ENCODE data around the gene TBC1D22A. TPM values are rescaled to one million over a fixed set of nuclear protein-coding genes. Genes with fewer than 3 reads are reported as not detected.

TBC1D22A gene
- polyA plus RNA-seq, 1 donor from 2014 or later: 9.3 TPM

DNA sequence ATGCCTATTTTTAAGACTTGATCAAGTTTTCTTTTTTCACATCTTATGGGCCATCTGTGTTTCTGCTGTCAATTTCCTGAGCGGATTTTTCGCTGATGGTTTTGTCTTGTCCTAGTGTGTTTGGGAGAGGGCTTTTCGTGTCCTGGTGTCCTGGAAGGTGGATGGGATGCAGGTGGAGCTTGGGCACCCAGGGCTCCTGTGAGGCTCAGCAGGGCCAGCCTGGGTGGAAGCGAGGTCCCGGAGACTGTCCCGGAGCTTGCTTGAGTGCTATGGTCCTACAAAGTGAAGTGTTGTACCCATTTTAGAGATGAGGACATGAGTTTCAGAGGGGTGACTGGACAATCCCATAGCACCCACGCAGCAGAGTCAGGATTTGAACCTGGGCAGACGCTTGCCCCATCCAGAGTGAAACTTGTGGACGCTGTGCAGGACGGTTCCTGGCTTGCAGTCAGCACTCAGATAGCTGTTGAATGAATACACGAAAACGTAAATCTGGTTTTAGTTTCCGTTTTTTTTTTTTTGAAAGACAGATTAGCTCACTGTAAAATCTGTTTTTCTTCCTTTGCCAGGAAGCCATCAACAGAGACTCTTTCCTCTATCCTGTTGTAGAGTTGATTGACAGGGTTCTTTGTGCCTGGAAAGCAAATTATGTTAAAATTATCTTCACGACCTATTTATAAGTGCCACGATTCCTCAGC is 64.1 kb downstream of the TBC1D22A start:
- no peaks in the 10 kb centered on the region for H3K9me3 ChIP-seq (ENCODE audit: low read length)
- H3K27me3 ChIP-seq (ENCODE audit: insufficient read depth, low read depth, low read length): no peaks in the 10 kb centered on the region
- H3K79me2 ChIP-seq (replicated peaks; ENCODE audit: insufficient read depth, low read length): no peaks in the 10 kb centered on the region

DNA sequence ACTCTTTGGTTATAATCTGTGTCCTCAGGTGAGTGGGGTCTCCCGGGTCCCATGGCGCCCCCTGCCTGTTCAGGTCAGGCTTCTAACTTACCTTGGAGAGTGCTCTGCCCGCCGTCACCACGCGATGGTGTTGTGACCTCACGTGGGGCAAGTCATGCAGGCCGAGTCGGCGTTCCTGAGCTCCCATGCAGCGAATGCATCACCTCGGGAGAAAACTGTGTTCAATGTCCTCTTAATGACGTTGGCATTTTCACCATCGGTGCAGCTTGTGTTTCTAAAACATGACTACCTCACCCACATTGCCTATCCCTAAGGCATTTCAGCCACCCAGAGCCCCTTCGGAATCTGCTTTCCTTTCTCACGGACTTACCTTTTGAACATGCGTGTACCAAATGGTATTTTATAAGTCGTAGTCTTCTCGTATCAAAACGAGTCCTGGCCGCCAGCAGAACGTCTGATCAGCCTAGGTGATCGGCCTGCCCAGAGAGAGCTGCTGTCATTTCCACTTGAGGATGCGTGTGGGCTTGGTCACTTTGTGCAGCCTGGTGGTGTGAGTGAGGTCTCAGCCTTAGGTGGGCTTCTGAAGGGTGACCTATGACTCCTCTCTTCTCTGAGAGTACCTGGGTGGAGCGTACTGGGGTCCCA is 64.8 kb downstream of the TBC1D22A start:
- no peak overlapping the region for H2AFZ ChIP-seq (ENCODE audit: low read depth, low read length)
- no peak overlapping the region for H3K27ac ChIP-seq (ENCODE audit: low read length)
- H3K4me2 ChIP-seq (ENCODE audit: low read length): no peak overlapping the region
- H3K9me3 ChIP-seq (ENCODE audit: low read length): no peaks in the 10 kb centered on the region
- H3K9me2 ChIP-seq (ENCODE audit: insufficient read depth, low read length): no peaks in the 10 kb centered on the region
- H4K20me1 ChIP-seq (ENCODE audit: insufficient read depth): no peaks in the 10 kb centered on the region
- no peaks in the 10 kb centered on the region for H3F3A ChIP-seq (ENCODE audit: insufficient read depth, low read length, poor library complexity, severe bottlenecking)
- no peak overlapping the region for H3K4me3 ChIP-seq (ENCODE audit: low read length)
- H3K27me3 ChIP-seq (ENCODE audit: insufficient read depth, low read depth, low read length): no peaks in the 10 kb centered on the region
- no peaks in the 10 kb centered on the region for H3K79me2 ChIP-seq (replicated peaks; ENCODE audit: insufficient read depth, low read length)
- TF ChIP-seq, protein P1, sequence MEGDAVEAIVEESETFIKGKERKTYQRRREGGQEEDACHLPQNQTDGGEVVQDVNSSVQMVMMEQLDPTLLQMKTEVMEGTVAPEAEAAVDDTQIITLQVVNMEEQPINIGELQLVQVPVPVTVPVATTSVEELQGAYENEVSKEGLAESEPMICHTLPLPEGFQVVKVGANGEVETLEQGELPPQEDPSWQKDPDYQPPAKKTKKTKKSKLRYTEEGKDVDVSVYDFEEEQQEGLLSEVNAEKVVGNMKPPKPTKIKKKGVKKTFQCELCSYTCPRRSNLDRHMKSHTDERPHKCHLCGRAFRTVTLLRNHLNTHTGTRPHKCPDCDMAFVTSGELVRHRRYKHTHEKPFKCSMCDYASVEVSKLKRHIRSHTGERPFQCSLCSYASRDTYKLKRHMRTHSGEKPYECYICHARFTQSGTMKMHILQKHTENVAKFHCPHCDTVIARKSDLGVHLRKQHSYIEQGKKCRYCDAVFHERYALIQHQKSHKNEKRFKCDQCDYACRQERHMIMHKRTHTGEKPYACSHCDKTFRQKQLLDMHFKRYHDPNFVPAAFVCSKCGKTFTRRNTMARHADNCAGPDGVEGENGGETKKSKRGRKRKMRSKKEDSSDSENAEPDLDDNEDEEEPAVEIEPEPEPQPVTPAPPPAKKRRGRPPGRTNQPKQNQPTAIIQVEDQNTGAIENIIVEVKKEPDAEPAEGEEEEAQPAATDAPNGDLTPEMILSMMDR (IDR thresholded peaks at IDR 0.05; ENCODE audit: poor library complexity, severe bottlenecking): no peak
- no peak for TF ChIP-seq TAF1 (IDR thresholded peaks at IDR 0.05; ENCODE audit: low read depth)
- TF ChIP-seq EP300 (conservative IDR thresholded peaks at IDR 0.05; ENCODE audit: poor library complexity, severe bottlenecking): no peak
- TF ChIP-seq RAD21 (conservative IDR thresholded peaks at IDR 0.05): no peak
- TF ChIP-seq SMC3 (conservative IDR thresholded peaks at IDR 0.05; ENCODE audit: poor library complexity): no peak
- H3K36me3 ChIP-seq (ENCODE audit: insufficient read depth, low read length): no peaks in the 10 kb centered on the region
- H3K9ac ChIP-seq (ENCODE audit: low read length): no peak overlapping the region

More for the DNA sequence above, 64.1 kb downstream of the TBC1D22A start:
- Histone ChIP-seq H4K20me1 (ENCODE audit: insufficient read depth) (no peaks in the 10 kb centered on the region), H3K9ac (ENCODE audit: low read length) (no peak overlapping the region), H3K36me3 (ENCODE audit: insufficient read depth, low read length) (no peaks in the 10 kb centered on the region), H3K9me2 (ENCODE audit: insufficient read depth, low read length) (no peaks in the 10 kb centered on the region), H3K27ac (ENCODE audit: low read length) (no peak overlapping the region), H2AFZ (ENCODE audit: low read depth, low read length) (no peak overlapping the region), H3F3A (ENCODE audit: insufficient read depth, low read length, poor library complexity, severe bottlenecking) (no peaks in the 10 kb centered on the region), H3K4me3 (ENCODE audit: low read length) (no peak overlapping the region), H3K4me2 (ENCODE audit: low read length) (no peak overlapping the region)
- TF ChIP-seq EP300 (conservative IDR thresholded peaks at IDR 0.05; ENCODE audit: poor library complexity, severe bottlenecking) (no peak), MXI1 (conservative IDR thresholded peaks at IDR 0.05; ENCODE audit: poor library complexity, severe bottlenecking) (no peak), SMC3 (conservative IDR thresholded peaks at IDR 0.05; ENCODE audit: poor library complexity) (no peak), TAF1 (IDR thresholded peaks at IDR 0.05; ENCODE audit: low read depth) (no peak), POLR2AphosphoS5 (IDR thresholded peaks at IDR 0.05) (no peak), RAD21 (conservative IDR thresholded peaks at IDR 0.05) (no peak), EZH2 (IDR thresholded peaks at IDR 0.05; ENCODE audit: borderline replicate concordance, insufficient read depth, low read length, poor library complexity, severe bottlenecking) (no peak)
- TF ChIP-seq, protein P1 (IDR thresholded peaks at IDR 0.05; ENCODE audit: poor library complexity, severe bottlenecking): no peak
- TF ChIP-seq, protein P2, sequence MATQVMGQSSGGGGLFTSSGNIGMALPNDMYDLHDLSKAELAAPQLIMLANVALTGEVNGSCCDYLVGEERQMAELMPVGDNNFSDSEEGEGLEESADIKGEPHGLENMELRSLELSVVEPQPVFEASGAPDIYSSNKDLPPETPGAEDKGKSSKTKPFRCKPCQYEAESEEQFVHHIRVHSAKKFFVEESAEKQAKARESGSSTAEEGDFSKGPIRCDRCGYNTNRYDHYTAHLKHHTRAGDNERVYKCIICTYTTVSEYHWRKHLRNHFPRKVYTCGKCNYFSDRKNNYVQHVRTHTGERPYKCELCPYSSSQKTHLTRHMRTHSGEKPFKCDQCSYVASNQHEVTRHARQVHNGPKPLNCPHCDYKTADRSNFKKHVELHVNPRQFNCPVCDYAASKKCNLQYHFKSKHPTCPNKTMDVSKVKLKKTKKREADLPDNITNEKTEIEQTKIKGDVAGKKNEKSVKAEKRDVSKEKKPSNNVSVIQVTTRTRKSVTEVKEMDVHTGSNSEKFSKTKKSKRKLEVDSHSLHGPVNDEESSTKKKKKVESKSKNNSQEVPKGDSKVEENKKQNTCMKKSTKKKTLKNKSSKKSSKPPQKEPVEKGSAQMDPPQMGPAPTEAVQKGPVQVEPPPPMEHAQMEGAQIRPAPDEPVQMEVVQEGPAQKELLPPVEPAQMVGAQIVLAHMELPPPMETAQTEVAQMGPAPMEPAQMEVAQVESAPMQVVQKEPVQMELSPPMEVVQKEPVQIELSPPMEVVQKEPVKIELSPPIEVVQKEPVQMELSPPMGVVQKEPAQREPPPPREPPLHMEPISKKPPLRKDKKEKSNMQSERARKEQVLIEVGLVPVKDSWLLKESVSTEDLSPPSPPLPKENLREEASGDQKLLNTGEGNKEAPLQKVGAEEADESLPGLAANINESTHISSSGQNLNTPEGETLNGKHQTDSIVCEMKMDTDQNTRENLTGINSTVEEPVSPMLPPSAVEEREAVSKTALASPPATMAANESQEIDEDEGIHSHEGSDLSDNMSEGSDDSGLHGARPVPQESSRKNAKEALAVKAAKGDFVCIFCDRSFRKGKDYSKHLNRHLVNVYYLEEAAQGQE (IDR thresholded peaks at IDR 0.05; ENCODE audit: borderline replicate concordance): no peak
